ENCODE data around the gene HAGHL.
"Not testable (repeated sequence)": the region's sequence is repeated elsewhere in the genome, so short reads cannot be mapped to it uniquely, and the experiment has no call there.

The HAGHL gene

DNA sequence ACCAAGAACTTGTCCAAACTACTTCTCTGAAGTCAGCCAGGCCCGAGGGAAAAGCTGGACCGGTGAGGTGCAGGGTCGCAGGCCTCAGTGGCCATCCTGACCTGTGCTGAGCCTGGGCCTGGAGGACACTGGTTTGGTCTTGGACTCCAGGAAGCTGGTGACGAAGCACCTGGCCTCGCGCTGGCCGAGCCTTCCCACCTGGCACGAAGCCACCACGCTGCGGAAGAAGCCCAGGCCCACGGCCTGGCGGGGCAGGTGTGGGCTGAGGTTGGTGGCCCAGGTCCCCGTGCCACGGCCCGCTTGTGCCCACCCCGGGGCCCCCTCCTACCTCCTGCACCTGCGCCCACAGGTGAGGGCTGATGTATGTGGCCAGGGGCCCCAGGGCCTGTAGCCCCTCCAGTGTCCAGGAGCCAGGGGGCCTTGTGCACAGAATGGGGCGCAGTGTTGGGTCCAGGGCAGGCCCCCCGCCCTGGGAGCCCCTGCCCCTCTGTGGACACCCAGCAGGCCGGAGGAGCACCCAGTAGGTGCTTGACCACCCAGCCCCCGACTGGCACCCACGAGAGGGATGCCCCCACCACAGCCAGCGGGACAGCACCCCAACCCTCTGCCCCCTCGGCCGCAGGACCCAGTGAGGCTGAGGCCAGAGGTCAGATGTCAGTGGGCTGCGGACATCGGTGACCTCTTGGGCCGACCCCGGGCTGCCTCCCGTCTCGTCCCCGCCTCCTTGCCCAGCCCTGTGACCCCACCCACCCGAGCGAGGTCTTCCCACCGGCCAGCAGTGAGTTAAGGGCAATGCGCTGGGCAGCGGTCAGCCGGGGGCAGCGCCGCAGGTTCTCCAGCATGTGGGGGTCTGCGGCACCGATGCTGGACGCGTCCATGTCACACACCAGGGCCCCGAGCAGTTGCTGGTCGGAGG lies 47.4 kb downstream of the HAGHL start:
- no peak for DNase-seq (ENCODE audit: low read depth)

DNA sequence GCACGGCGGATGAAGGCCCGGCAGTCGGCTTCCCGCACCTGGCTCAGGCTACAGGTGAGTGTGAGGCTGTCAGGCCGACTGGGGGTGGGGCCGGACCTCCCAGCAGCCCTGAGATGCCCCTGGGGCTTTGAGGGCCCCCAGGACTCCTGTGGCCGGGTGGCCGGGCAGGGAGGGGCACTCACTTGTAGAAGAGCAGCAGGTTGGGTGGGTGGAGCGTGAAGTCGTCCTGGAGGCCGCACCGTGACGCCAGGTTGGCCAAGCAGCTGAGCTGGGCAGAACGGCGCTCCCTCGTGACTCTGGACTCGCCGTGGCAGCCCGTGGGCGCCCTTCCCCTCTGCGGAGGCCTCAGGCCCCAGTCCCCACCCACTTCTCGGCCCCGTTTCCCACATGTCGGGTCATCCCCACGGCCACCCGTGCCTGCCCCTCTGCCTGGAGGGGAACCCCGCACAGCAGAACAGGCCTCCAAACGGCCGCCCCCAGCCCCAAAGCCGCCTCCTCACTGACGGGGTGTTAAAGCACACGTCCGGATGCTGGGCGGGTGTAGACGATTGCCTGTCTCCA lies 48.4 kb downstream of the HAGHL start:
- no peak for DNase-seq (ENCODE audit: low read depth)

DNA sequence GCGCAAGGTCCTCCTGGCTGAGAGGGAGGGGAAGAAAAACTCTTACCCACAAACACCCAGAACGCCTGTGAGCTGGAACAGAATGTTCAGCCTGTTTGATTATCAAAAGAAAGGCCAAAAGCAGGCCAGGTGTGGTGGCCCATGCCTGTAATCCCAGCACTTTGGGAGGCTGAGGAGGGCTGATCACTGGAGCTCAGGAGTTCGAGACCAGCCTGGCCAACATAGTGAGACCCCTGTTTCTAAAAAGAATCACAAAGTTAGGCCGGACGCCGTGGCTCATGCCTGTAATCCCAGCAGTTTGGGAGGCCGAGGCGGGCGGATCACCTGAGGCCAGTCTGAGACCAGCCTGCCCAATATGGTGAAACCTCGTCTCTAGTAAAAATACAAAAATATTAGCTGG lies 49.4 kb downstream of the HAGHL start:
- not testable (repeated sequence) for DNase-seq (ENCODE audit: low read depth)

DNA sequence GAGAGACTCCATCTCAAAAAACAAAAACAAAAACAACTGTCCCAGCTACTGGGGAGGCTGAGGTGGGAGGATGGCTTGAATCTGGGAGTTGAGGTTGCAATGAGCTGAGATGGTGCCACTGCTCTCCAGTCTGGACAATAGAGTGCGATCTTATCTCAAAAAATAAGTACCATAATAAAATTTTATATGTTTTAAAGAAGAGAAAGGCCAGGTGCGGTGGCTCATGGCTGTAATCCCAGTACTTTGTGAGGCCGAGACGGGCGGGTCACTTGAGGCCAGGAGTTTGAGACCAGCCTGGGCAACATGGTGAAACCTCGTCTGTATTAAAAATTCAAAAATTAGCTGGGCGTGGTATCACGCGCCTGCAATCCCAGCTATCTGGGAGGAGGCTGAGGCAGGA lies 49.9 kb downstream of the HAGHL start:
- no peak for DNase-seq (ENCODE audit: low read depth)

DNA sequence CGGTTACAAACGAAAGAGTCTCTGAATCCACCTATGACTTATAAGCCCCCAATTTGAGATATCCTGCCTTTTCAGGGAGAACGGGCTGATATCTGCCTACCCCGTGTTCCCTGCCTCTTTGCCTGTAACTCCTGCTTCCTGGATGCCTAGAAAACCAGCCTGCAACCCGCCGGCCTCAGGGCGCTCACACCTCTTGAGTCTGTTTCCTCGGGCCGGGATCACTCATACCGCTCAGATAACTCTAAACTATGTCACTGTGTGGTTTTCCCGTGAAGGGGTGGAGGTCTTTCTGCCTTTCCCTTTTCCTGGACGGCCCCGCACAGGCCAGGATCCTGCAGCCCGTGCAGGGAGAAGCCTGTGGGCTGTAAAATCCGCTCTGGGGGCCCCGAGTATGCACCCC lies 50.9 kb downstream of the HAGHL start:
- DNase-seq (ENCODE audit: low read depth) = no peak

DNA sequence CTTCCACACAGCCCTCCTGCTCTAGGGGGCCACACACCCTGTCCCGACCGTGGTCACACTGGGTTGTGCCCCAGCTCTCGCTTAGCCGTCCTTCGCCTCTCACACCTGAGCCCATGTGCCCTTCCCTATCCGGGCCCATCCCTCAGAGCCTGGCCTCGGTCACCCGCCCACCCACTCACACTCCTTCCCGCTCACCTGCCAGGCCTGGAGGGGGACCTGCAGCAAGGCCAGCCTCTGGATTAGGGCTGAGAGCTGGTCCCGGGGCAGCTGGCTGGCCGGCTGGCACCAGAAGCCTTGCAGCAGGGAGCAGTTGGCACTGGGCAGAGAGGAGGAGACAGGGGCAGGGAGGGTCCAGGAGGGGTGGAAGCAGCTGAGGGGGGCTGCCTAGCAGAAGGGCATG lies 51.5 kb downstream of the HAGHL start:
- no peak for DNase-seq (ENCODE audit: low read depth)

DNA sequence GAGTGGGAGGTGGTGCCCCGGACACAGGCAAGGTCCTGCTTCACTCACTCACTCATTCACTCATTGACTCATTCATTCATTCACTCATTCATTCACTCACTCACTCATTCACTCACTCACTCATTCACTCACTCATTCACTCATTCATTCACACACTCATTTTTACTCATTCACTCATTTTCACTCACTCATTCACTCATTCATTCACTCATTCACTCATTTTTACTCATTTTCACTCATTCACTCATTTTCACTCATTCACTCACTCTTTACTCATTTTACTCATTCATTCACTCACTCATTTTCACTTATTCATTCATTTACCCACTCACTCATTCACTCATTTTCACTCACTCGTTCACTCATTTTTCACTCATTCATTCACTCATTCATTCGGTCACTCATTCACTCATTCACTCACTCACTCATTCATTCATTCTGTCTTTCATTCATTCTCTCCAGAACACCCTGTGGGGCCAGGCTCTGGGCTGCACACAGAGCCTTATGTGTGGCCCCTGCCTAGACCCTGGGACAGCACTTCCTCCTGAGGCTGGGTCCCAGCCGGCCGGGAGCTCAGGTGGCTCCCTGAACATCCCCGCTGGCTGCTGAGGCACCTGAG lies 52.1 kb downstream of the HAGHL start:
- no peak for DNase-seq (ENCODE audit: low read depth)
